ENCODE results near the gene EARS2.
"Not testable (repeated sequence)": the region's sequence is repeated elsewhere in the genome, so short reads cannot be mapped to it uniquely, and the experiment has no call there.

The EARS2 gene

DNA sequence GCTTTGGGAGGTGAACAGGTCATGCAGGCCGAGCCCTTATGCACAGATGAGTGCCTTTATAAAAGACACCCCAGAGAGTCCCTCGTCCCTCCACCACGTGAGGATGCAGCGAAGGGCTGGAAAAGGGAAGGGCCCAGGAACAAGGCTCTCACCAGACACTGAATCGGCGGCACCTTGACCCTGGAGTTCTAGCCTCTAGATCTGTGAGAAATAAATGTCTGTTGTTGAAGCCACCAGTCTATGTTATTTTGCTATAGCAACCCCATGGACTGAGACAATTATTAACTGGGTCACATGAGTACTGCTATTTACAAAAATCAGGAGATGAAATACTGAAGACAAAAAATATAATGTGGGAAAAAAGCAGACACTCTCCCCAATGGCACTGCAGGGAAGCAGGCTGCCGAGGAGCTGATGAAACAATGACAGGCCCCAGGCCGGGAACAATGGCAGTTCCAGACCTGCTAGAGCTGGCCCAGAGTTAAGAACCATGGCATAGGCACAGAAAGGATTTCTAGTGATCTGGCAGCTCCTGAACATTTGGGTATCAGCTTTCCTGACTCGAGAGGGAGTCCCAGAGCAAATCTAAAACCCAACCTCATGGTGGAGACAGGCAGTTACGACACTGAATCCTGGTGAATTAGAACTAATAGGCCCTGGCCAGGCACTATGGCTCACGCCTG lies 29.0 kb downstream of the EARS2 start:
- no peak for DNase-seq (ENCODE audit: low read depth)

DNA sequence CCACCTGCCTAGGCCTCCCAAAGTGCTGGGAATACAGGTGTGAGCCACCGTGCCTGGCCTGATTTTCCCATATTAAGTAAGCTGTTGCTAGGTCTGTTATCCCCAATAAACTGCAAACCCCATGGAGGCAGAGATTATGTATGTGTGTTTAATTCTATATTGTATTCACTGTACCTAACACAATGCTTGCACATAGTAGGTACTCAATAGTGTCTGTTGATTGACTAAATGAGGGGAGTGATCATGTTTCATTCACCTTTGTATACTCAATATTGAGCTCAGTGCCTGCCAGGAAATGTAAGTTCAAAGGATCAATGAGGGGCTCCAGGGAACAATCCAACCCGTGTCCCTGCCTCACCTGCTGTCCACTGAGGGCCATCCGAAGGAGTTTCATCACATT lies 32.3 kb downstream of the EARS2 start:
- DNase-seq (ENCODE audit: low read depth), result no peak

DNA sequence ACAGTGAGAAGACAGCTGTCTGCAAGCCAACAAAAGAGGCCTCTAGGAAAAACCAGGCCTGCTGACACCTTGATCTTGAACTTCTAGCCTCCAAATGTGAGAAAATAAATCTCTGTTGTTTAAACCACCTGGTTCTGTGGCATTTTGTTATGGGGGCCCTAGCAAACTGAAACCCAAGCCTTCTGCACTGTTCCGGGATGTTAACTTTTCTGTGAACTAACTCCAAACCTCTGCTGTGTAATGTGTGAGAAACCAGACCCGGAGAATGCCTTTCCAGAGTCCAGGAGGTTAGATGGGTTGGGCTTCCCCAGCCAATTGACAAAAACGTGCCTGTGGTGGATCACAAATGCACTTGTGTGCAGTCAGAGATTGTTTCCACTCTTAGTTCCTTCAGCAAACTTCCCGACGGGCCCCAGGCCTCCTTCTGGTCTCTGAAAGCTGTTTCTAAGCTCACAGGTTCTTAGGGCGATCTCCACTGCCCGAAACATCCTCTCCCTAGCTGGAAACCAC lies 33.2 kb downstream of the EARS2 start:
- no peak for DNase-seq (ENCODE audit: low read depth)

DNA sequence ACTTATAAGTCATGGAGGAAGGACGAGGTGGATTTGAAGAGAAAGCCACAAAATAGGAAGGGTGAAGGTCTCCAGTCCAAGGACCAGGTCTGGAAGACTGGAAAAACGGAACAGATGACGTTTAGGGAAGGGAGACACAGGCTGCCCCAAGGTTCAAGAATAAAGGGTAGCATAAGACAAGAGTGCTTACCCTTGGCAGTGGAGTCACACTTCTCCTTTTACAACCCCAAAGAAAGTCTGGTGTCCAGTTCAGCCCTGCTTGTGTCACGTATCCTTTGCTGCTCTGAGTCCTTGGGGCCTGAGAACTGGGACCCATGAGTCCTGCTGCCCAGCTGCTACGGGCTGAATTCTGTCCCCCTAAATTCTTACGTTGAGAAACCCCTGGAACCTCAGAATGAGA lies 33.8 kb downstream of the EARS2 start:
- DNase-seq (ENCODE audit: low read depth), result no peak

DNA sequence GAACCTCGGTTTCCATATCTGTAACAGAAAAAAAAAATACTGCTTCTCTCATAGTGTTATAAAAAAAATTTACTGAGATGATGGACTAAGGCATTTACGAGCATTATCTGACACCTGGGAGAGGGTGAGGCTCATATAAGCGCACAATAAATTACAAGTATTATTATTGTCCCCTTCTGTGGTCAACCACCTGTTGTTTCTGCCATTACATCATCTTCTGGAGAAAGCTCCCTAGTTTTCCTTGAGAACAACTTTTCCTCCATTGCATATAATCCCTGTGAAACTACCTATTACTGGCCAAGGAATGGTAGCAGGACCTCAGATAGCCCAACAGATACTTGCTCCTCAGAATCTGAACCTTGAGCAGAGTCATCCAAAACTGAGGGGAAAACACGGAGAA lies 35.2 kb downstream of the EARS2 start:
- no peak for DNase-seq (ENCODE audit: low read depth)

DNA sequence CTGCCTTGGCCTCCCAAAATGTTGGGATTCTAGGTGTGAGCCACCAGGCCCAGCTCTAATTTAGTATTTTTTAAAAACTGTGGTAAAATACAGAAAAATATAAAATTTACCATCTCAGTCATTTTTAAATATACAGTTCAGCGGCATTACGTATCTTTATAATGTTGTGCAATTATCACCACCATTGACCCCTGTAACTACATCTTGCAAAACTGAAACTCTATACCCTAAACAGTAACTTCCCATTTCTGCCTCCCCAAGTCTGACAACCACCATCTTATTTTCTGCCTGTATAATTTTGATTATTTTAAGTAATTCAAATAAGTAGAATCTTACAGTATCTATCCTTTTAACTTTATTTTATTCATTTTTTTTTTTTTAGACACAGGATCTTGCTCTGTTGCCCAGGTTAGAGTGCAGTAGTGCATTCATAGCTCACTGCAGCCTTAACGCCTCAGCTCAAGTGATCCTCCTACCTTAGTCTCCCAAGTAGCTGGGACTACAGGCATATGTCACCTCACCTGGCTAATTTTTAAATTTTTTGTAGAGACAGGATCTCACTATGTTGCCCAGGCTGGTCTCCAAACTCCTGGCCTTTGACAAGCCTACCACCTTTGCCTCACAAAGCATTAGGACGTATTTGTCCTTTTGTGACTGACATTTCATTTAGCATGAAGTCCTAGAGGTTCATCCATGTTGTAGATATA lies 36.0 kb downstream of the EARS2 start:
- no peak for DNase-seq (ENCODE audit: low read depth)

DNA sequence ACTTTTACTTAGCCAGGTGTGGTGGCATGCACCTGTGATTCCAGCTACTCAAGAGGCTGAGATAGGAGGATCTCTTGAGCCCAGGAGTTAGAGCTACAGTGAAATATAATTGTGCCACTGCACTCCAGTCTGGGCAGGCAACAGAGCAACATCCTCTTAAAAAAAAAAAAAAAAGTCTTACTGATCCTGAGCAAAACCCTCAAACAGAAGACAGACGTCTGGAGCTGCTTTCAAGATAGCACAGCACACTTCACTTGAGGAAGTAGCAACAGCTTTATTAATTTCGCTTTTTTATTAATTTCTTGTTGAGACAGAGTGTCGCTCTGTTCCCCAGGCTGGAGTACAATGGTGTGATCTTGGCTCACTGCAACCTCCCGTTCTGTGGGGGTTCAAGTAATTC lies 36.6 kb downstream of the EARS2 start:
- no peak for DNase-seq (ENCODE audit: low read depth)

DNA sequence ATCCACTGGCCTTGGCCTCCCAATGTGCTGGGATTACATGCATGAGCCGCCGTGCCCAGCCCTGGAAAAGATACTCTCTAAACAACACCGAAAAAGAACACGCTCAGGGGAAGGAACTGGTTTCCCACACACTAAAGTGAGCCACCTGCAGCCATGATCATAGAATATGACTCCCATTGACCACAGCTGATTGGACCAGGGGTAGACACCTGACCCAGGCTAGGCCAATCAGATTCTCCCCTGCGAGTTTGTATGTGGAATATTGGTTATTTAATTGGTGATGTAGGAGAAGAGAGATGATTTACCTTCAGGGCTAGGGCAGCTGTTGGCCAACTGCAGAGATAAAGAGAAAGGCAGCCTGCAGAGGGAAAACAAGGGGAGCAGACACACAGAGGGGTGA lies 37.9 kb downstream of the EARS2 start:
- no peak for DNase-seq (ENCODE audit: low read depth)

DNA sequence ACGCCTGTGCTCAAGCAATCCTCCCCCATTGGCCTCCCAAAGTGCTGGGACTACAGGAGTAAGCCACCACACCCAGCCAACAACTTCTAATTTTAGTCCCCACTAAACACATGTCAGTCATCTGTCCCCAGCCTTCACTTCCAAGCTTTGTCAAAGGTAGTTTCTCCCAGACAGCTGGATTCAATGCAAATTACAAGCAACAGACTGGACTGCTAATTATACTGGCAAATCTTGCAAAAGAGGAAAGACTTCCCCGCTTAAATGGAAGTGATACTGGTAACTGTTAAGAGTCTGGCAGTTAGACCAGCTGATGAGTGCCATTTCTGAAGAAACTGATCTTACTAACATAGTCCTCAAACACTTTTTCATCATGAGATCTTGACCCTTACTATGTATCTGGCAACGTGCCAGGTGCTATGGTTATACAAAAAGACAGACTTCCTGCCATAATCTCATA lies 38.7 kb downstream of the EARS2 start:
- no peak for DNase-seq (ENCODE audit: low read depth)

DNA sequence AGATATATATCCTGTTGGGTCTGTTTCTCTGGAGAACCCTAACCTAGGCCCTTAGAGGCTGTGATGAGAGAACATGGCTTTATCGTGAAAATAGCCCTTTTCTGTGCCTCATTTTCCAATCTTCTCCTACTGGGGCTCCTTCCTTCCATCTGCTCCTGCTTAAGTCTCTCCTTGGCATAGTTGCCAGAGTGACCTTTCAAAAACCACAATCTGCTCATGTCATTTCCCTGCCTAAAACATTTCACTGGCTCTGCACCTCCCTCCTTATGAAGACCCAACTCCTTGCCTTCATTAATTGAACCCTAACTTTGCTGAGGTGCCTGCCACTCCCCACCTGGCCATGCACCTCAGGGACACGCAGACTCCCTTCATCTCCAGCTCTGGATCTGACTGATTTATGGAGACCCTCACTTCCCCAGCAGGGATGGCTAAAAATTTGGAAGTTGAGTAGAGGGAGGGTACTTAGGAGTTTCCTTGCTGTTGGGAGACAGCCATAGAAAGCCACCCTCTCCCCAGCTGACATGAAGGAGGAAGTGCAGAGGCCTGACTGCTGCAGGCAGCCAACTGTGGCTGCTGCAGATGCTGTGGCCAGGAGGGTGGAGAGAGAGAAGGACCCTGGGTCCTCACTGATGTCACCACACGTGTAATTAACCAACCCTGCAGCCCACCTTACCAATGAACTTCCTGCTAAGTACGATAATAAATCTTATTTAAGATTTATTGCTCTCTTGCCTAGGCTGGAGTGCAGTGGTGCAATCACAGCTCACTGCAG lies 40.6 kb downstream of the EARS2 start:
- DNase-seq (ENCODE audit: low read depth), result peak; percentile 48

DNA sequence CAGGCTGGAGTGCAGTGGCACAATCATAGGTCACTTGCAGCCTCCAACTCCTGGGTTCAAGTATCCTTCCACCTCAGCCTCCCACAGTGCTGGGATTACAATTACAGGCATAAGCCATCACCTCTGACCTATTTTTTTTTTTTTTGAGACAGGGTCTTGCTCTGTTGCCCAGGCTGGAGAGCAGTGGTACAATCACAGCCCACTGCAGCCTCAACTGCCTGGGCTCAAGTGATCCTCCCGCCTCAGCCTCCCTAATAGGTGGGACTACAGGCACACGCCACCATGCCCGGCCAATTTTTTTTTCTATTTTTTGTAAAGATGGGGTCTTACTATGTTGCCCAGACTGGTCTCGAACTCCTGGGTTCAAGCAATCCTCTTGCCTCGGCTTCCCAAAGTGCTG lies 41.3 kb downstream of the EARS2 start:
- no peak for DNase-seq (ENCODE audit: low read depth)

DNA sequence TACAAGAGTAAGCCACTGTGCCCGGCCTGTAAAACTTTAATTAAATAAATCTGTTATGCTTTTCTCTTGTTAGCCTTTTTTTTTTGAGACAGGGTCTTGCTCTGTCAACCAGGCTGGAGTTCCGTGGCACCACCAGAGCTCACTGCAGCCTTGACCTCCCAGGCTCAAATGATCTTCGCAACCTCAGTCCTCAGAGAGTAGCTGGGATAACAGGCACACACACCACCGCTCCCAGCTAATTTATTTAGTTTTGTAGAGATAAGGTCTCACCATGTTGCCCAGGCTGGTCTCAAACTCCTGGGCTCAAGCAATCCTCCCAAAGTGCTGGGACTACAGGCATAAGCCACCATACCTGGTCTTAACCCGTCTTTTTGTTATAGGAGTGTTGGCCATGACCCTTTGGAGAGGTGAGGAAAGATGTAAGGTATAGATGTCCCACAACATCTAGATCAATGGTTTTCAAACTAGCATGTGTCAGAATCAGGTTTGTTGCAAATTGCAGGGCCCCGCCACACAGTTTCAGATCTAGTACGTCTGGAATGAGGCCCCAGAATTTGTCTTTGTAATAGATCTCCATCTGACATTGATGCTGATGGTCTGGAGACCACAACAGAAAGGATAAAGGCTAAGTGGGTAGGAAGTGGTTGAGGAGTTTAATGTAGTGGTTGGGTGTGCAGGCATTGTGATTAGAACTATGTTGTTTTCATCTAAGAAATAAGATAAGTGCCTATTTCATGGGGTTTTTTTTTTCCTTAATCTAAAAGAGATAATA lies 42.6 kb downstream of the EARS2 start:
- no peak for DNase-seq (ENCODE audit: low read depth)

DNA sequence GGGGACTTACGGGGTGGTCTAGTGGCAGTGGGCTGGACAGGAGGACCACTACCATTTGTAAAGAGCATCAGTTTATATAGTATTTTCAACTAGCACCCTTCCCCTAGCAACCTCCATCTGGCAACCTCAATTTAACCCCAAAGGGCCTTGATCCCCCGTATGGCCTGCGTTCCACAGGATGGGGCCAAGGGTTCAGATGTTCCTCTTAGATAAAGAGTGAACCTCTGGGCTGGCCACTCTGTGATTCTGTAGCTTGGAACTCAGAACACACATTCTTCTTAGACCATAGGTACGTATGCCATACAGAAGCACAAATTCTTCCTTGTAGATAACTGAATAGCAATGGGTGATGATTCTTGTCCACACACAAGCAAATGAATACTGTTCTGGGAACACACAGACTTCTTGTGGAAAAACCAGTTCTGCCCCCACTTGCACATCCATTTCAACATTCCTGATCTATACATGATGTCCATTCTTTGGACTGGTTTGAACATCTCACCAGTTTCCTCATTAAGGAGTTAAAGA lies 44.9 kb downstream of the EARS2 start:
- no peak for DNase-seq (ENCODE audit: low read depth)

DNA sequence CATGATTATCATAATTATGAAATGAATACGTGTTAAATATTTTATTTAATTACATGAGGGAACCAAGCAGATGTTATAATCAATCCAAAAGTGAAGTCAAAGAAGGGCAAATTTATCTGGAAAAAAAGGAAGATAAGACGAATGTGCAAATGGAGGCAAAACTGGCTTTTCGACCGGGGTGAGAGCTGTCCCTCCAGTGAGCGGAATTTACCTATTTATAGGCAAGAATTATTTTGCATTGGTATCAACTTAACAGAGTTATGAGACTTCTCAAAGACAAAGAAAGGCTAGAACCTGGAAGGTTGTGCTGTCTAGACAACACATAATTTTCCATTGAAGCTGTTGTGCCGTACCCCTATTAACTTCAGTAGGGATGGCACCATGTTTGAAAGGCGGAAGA lies 45.4 kb downstream of the EARS2 start:
- no peak for DNase-seq (ENCODE audit: low read depth)

DNA sequence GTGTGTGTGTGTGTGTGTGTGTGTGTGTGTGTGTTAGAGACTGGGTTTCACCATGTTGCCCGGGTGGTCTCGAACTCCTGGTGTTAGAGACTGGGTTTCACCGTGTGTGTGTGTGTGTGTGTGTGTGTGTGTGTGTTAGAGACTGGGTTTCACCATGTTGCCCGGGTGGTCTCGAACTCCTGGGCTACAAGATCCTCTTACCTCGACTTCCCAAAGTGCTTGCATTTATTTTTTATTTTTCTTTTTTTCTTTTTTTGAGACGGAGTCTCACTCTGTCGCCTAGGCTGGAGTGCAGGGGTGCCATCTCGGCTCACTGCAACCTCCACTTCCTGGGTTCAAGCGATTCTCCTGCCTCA lies 46.3 kb downstream of the EARS2 start:
- DNase-seq (ENCODE audit: low read depth), result not testable (repeated sequence)

DNA sequence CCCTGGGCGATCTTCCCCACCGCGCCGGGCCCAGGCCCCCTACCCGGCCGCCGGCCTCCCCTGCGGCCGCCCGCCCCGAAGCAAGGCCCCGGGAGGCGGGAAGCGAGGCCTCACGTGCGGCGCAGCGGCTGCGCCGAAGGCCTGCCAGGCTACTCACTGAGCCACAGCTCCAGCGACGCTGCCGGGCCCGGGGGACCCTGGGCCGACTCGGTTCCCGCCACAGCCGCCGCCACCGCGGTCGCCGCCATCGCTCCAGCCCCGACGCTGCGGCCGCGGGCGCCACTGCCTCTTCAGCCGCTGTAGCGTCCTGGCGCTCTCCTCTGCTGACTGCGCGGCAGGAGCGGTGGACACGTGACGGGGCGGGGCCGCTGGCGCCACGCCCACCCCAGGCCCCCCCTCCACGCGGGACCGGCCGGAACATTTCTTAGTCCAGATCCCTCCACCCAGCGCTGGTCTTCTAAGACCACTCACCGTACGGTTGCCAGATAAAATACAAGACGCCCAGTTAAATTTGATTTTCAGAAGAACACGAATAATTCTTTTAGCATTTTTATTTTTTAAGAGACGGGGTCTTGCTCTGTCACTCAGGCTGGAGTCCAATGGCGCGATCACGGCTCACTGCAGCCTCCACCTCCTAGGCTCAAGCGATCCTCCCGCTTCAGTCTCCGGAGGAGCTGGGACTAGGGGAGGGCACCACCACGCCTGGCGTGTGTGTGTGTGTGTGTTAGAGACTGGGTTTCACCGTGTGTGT lies 46.8 kb downstream of the EARS2 start, which contains the start of gene GGA2:
GGA2 (minus strand) TSS at position 331 of the 751 bp plus-strand sequence; CDS start at position 248, 83 bp downstream.
- peak; percentile 79 for DNase-seq (ENCODE audit: low read depth)

DNA sequence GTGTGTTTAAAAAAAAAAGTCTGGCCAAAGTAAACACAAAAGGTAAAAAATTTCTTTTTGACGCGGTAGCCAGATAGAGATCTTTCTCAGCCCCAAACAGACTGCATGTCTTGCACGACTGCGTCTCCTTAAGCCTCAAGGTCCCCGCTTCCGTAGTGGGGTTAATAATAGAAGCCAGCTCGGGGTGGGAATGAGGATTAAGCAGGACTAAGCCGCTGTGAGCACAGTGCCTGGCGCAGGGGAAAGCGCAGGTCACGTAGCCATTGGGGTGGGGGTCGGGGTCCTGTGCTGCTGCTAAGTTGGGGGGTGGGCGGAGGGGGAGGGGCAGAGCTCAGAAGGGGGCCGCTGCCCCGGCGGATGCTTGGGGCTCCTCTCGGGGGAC lies 47.4 kb downstream of the EARS2 start:
- DNase-seq (ENCODE audit: low read depth), result peak; percentile 17

DNA sequence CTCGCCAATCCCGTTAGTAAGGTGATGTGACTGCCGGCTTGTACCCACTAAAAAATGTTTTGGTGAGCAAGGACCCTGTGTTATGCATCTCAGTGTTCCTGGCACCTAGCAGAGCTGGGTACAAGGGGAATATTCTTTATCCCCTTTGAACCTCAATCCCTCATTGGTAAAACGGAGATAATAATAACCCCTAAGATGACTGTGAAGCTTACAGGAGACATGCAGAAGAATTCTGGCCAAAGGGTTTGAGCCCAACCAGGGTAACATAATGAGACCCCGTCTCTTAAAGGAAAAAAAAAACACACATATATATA lies 47.8 kb downstream of the EARS2 start:
- no peak for DNase-seq (ENCODE audit: low read depth)

DNA sequence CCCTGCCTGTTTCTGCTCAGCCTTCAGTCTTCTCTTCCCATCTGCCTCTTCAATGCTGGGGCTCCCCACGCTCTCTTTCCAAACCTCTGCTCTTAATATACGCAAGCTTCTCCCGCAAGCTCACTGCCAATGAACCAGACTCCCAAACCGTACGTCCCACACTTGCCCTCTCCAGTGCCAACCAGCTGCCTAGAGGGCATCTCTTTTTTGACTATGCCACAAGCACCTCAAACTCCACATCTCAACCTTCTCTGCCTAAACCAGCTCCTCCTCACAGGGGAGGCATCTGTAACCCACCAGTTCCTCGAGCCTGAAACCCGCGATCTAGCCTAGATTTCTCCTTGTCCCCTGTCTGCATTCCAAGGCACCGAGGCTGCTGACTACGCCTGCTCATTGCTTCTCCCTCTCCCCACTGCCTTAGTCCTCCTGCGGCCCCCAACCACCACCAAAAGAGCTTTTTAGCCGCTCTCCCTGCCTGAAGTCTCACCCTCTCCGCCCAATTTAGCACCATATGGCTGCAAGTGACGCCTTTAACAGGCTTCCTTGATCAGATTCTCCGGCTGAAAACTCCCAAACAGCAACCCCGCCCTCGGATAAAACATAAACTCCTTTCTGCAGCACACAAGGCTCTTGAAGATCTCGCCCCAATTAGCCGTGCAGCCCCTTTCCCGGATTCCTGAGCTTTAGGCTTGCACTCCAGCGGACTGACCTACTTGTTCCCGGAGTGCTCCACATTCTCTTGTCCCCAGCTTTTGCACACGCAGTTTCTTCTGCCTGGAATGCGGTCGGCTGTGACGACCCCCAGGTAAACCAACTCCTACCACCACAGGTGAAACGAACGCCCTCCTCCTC lies 48.3 kb downstream of the EARS2 start:
- no peak for DNase-seq (ENCODE audit: low read depth)

DNA sequence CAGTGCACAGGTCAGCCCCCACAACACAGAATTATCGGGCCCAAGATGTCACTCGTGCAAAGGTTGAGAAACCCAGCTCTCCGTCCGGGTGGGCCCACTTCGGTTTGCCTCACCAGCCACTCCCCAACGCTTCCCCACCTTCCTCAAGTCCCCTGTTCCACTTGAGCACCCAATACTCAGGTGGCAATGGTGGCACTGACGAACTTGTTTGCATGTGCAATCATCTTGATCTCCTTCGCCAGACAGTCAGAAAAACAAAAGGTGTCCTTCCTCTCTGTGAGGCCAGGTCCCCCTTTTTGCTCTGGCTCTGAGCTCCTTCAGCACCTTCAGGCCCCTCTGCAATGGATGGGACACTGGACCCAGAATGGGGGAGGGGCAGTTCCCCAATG lies 50.5 kb downstream of the EARS2 start:
- no peak for DNase-seq (ENCODE audit: low read depth)

All from fibroblast of gingiva (primary cell).